Vagina (tissue), 2 donors: Measurements from ENCODE around the gene SFT2D3. TPM values are rescaled to one million over a fixed set of nuclear protein-coding genes. Genes with fewer than 3 reads are reported as not detected.

ENCODE experiments used
- DNase-seq, 2 donors: peaks; one replicate each; pipeline ENCODE4 v3.0.0-alpha.2; 2017; ENCODE audit errors: extremely low spot score in 2 of 2
- H3K27ac ChIP-seq: fragments of 200-600 bp; sonication (generic); one replicate; pipeline ENCODE4 v1.5.1; 2019
- H3K27me3 ChIP-seq: fragments of 200-600 bp; sonication (generic); one replicate; pipeline ENCODE4 v1.5.1; 2019
- H3K36me3 ChIP-seq, 2 donors: fragments of 200-600 bp; sonication (generic); one replicate each; pipeline ENCODE4 v1.5.1; 2017 to 2019
- H3K4me1 ChIP-seq: fragments of 200-600 bp; sonication (generic); one replicate; pipeline ENCODE4 v1.5.1; 2019
- H3K4me3 ChIP-seq, 2 donors: fragments of 200-600 bp; sonication (generic); 1 replicate in 1 of 2; 2 replicates in 1 of 2; pipeline ENCODE4 v1.5.1; 2016 to 2019
- H3K9me3 ChIP-seq: fragments of 200-600 bp; sonication (generic); one replicate; pipeline ENCODE4 v1.5.1; 2019
- POLR2A ChIP-seq, 2 donors: fragments of 450-650 bp; IDR thresholded peaks; one replicate each; pipeline ENCODE4 v1.6.1; 2017; ENCODE audit warnings: antibody characterized with exemption in 2 of 2, mild to moderate bottlenecking in 2 of 2, moderate library complexity in 2 of 2
- POLR2AphosphoS5 ChIP-seq, 2 donors: sonication (generic); formaldehyde crosslinking; IDR thresholded peaks; one replicate each; pipeline ENCODE4 v1.9.0; 2017; ENCODE audit warnings: antibody characterized with exemption in 2 of 2, mild to moderate bottlenecking in 2 of 2, low read depth in 1 of 2; ENCODE audit not compliant: insufficient read depth in 1 of 2
- intact Hi-C: fragments of 100-400 bp; cut with DNase I; formaldehyde crosslinking; loops from one replicate; pipeline ENCODE4 v1.15.1; 2023
- total RNA-seq: library from RNA; depleted of rRNA; stranded (reverse); fragments of >200 nt; gene quantifications from one replicate; pipeline ENCODE4 v1.2.3, GENCODE V29; 2016
- TF ChIP-seq, protein P1 (sequence below), 3 experiments: fragments of 450-650 bp in 2 of 3; fragments of 200-600 bp in 1 of 3; sonication (generic) in 1 of 3; IDR thresholded peaks; one replicate each; pipeline ENCODE4 v1.5.1; 2017 to 2019; ENCODE audit warnings: antibody characterized with exemption in 3 of 3, mild to moderate bottlenecking in 2 of 3, moderate library complexity in 2 of 3

The SFT2D3 gene
- total RNA-seq, 1 donor from 2014 or later: 3.7 TPM

DNA sequence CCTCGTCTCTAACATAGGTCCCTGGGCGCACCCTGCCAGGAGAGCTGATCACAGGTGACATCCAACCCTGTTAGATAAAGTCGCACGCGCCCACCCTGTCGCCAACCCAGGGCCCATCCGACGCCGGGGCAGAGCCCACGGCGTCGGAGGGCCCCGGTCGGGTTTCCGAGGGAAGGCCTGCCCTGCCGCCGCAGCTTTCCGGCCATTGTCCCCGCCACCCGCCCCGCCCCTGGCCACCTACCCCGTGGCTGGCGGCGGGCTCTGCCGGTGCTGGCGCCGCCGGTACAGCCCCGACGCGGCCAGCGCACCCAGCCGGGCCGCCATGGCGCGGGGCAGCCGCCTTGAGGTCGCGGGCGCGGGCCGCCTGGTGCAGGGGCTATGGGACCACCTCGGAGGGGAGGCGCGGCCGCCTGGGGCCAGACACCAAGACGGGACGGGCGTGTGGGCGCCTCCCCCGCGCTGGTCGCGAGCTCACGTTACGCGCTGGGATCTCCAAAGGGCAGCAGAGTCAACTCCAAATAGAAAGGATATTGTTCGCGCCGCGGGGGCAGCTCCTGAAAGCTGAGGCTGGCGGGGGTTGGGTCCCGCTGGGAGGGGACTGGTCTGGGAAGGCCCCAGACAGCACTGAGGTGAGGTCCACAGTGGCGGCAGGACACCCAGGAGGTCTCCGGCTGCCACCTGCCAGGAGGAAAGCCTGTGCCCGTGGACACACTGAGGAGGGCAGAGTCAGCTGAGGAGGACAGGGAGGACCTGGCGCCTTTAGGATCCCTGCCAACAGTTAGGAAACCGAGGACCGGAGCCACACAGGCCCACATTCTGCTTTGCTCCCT, 37.0 kb upstream of the SFT2D3 start:
- Histone ChIP-seq H3K27me3 (no peaks in the 10 kb centered on the region), H3K4me3 (peak overlapping the region; percentile 29 to 48), H3K36me3 (no peaks in the 10 kb centered on the region), H3K9me3 (no peaks in the 10 kb centered on the region), H3K27ac (peak overlapping the region; percentile 36), H3K4me1 (peaks cover 48% of the 10 kb centered on the region)
- TF ChIP-seq POLR2A (IDR thresholded peaks at IDR 0.05) (no peak), POLR2AphosphoS5 (IDR thresholded peaks at IDR 0.05; ENCODE audit: insufficient read depth in 1 of 2, low read depth in 1 of 2) (no peak)
- TF ChIP-seq, protein P1, sequence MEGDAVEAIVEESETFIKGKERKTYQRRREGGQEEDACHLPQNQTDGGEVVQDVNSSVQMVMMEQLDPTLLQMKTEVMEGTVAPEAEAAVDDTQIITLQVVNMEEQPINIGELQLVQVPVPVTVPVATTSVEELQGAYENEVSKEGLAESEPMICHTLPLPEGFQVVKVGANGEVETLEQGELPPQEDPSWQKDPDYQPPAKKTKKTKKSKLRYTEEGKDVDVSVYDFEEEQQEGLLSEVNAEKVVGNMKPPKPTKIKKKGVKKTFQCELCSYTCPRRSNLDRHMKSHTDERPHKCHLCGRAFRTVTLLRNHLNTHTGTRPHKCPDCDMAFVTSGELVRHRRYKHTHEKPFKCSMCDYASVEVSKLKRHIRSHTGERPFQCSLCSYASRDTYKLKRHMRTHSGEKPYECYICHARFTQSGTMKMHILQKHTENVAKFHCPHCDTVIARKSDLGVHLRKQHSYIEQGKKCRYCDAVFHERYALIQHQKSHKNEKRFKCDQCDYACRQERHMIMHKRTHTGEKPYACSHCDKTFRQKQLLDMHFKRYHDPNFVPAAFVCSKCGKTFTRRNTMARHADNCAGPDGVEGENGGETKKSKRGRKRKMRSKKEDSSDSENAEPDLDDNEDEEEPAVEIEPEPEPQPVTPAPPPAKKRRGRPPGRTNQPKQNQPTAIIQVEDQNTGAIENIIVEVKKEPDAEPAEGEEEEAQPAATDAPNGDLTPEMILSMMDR (IDR thresholded peaks at IDR 0.05): no peak
- intact Hi-C loops: no loop called here
- DNase-seq: no peak

DNA sequence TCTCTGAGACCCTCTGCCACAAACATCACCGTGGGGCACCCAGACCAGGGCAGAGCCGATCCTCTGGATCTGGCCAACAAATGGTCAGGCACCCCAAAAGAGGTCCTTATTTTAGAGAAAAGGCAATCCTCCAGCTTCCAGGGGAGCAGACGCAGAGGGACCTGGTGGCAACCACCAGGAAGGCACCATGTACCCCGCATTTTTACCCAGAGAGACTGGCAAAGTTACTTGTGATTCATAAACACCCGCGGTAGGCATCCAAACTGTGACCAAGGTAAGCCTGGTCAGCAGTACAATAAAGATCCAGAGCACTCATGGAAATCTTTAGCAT, 36.4 kb upstream of the SFT2D3 start:
- TF ChIP-seq POLR2AphosphoS5 (IDR thresholded peaks at IDR 0.05; ENCODE audit: insufficient read depth in 1 of 2, low read depth in 1 of 2): no peak
- TF ChIP-seq POLR2A (IDR thresholded peaks at IDR 0.05): no peak
- peak overlapping the region; percentile 36 for H3K27ac ChIP-seq
- intact Hi-C loops: no loop called here
- no peaks in the 10 kb centered on the region for H3K27me3 ChIP-seq
- peaks cover 42% of the 10 kb centered on the region for H3K4me1 ChIP-seq
- H3K9me3 ChIP-seq: no peaks in the 10 kb centered on the region
- no peak for DNase-seq
- peak overlapping the region; percentile 29 to 48 for H3K4me3 ChIP-seq
- no peaks in the 10 kb centered on the region for H3K36me3 ChIP-seq

DNA sequence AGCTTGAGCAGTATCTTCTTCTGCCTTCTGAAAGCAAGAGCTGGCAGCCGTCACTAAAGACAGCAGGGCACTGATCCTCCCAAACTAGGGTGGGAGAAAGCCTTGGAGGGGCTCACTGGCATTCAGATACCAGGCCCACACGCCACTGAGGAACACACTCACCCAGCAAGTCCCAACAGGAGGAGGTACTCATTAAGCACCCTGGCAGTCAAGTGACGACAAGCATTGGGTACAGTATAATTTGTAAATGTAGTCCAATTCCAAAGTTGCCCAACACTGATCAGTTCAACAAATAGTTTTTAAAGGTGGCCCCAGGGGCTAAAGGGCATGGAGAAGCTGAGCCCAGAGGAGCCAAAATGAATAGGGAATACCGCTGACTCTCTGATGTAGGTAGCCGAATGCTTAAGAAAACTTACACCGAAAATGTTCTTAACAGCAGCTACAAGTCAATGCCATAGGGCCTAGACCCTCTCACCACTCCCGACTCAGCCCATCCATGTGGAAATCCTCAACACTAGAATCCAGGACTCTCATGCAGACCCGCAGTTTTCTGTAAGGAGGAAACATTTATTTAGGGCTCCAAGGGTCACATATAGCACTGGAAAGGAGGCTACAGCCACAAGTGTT, 35.9 kb upstream of the SFT2D3 start:
- TF ChIP-seq POLR2AphosphoS5 (IDR thresholded peaks at IDR 0.05; ENCODE audit: insufficient read depth in 1 of 2, low read depth in 1 of 2): no peak
- no peak for TF ChIP-seq POLR2A (IDR thresholded peaks at IDR 0.05)
- TF ChIP-seq, protein P1 (IDR thresholded peaks at IDR 0.05): no peak
- H3K27me3 ChIP-seq: no peaks in the 10 kb centered on the region
- H3K27ac ChIP-seq: no peak overlapping the region
- no peak overlapping the region for H3K4me3 ChIP-seq
- DNase-seq: no peak
- peaks cover 41% of the 10 kb centered on the region for H3K4me1 ChIP-seq
- intact Hi-C loops: no loop called here
- no peaks in the 10 kb centered on the region for H3K36me3 ChIP-seq
- no peaks in the 10 kb centered on the region for H3K9me3 ChIP-seq

DNA sequence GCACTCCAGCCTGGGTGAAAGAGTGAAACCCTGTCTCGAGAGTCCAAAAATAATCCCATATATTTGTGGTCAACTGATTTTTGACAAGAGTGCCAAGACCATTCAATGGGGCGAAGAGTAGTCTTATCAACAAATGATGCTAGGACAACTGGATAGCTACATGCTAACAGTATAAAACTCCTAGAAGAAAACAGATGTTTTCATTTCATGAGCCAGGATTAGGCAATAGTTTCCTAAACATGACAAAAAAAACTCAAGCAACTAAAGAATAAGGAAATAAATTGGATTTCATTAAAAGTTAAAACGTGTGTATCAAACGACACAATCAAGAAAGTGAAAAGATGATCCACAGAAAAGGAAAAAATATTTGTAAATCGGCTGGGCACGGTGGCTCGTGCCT, 32.2 kb upstream of the SFT2D3 start:
- intact Hi-C loops: no loop called here
- Histone ChIP-seq H3K27ac (peak overlapping the region; percentile 28), H3K4me3 (no peak overlapping the region), H3K9me3 (no peaks in the 10 kb centered on the region), H3K36me3 (no peaks in the 10 kb centered on the region), H3K27me3 (no peaks in the 10 kb centered on the region), H3K4me1 (peaks cover 17% of the 10 kb centered on the region)
- TF ChIP-seq, protein P1 (IDR thresholded peaks at IDR 0.05): no peak
- TF ChIP-seq POLR2AphosphoS5 (IDR thresholded peaks at IDR 0.05; ENCODE audit: insufficient read depth in 1 of 2, low read depth in 1 of 2): no peak
- no peak for TF ChIP-seq POLR2A (IDR thresholded peaks at IDR 0.05)
- DNase-seq: no peak

DNA sequence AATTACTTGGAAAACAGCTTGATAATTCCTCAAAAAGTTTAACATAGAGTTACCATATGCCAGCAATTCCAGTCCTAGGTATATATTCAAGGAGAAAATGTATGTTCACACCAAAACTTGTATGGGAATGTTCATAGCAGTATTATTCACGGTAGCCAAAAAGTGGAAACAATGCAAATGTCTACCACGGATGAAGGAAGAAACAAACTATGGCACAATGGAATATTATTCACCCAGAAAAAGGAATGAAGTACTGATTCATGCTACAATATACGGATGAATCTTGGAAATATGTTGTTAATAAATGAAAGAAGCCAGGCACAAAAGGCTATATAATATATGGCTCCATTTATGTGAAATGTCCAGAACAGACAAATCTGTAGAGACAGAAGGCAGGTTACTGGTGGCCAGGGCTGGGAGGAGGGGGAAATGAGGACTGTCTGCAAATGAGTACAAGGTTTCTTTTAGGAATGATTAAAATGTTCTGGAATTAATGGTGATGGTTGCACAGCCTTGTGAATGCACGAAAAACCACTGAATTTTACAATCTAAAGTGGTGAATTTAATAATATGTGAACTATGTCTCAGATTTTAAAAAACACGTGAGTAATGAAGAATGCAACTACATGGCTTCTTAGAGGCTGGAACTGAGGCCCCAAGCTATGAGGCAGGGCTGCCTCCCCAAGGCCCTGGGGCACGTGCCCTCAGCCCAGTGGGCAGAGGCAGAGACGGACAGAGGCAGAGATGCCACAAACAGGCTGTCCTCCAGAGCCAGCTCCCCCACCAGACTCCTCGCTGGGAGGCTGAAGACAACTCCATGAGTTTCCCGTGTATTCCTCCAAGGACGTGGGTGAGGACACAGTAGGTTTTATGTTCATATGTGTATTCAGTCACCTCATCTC, 31.0 kb upstream of the SFT2D3 start:
- H3K4me1 ChIP-seq: peaks cover 15% of the 10 kb centered on the region
- H3K36me3 ChIP-seq: no peaks in the 10 kb centered on the region
- no peaks in the 10 kb centered on the region for H3K9me3 ChIP-seq
- no peak overlapping the region for H3K4me3 ChIP-seq
- DNase-seq: peak in 1 of 2 donors; percentile 32
- intact Hi-C loops: no loop called here
- H3K27me3 ChIP-seq: no peaks in the 10 kb centered on the region
- no peak overlapping the region for H3K27ac ChIP-seq
- TF ChIP-seq, protein P1 (IDR thresholded peaks at IDR 0.05): no peak
- no peak for TF ChIP-seq POLR2AphosphoS5 (IDR thresholded peaks at IDR 0.05; ENCODE audit: insufficient read depth in 1 of 2, low read depth in 1 of 2)
- no peak for TF ChIP-seq POLR2A (IDR thresholded peaks at IDR 0.05)
